IMR-90 (cell line): ENCODE data around the gene NELFE.
"Not testable (repeated sequence)": the region's sequence is repeated elsewhere in the genome, so short reads cannot be mapped to it uniquely, and the experiment has no call there.

Source experiments
- CEBPB ChIP-seq: IDR thresholded peaks from 2 replicates; pipeline ENCODE4 v1.6.1; 2012; ENCODE audit warnings: low read depth, low read length, improper control_type of control experiment
- CHD1 ChIP-seq: IDR thresholded peaks from 2 replicates; pipeline ENCODE4 v1.6.1; 2012; ENCODE audit warnings: low read depth, low read length, improper control_type of control experiment
- CTCF ChIP-seq: conservative IDR thresholded peaks from 2 replicates; pipeline ENCODE4 v1.5.1; 2012; ENCODE audit warnings: mild to moderate bottlenecking, low read depth, low read length, improper control_type of control experiment
- ELK1 ChIP-seq: fragments of 150-350 bp; IDR thresholded peaks from 2 replicates; pipeline ENCODE4 v1.6.1; 2016; ENCODE audit warnings: low read depth, mild to moderate bottlenecking, low read length, moderate library complexity, borderline replicate concordance
- FOS ChIP-seq: fragments of 150-350 bp; IDR thresholded peaks from 2 replicates; pipeline ENCODE4 v1.6.1; 2016; ENCODE audit warnings: low read depth, low read length
- MAFK ChIP-seq: IDR thresholded peaks from 2 replicates; pipeline ENCODE4 v1.6.1; 2012; ENCODE audit warnings: low read depth, low read length, improper control_type of control experiment
- MXI1 ChIP-seq: IDR thresholded peaks from 2 replicates; pipeline ENCODE4 v1.6.1; 2012; ENCODE audit warnings: low read depth, mild to moderate bottlenecking, low read length, moderate library complexity, borderline replicate concordance
- NFE2L2 ChIP-seq: fragments of 150-350 bp; IDR thresholded peaks from 2 replicates; pipeline ENCODE4 v1.6.1; 2016; ENCODE audit warnings: low read depth, mild to moderate bottlenecking, low read length
- POLR2A ChIP-seq: IDR thresholded peaks from 2 replicates; pipeline ENCODE4 v1.6.1; 2012; ENCODE audit warnings: mild to moderate bottlenecking, low read depth, low read length
- RAD21 ChIP-seq: IDR thresholded peaks from 2 replicates; pipeline ENCODE4 v1.6.1; 2012; ENCODE audit warnings: low read length, improper control_type of control experiment
- RCOR1 ChIP-seq: IDR thresholded peaks from 2 replicates; pipeline ENCODE4 v1.6.1; 2012; ENCODE audit warnings: mild to moderate bottlenecking, low read length, improper control_type of control experiment; ENCODE audit not compliant: insufficient replicate concordance
- RFX5 ChIP-seq: IDR thresholded peaks from 2 replicates; pipeline ENCODE4 v1.8.0; 2012; ENCODE audit warnings: low read depth, mild to moderate bottlenecking, low read length, moderate library complexity
- SMC3 ChIP-seq: fragments of 150-350 bp; IDR thresholded peaks from 2 replicates; pipeline ENCODE4 v1.6.1; 2016; ENCODE audit warnings: low read depth, mild to moderate bottlenecking, antibody characterized with exemption, low read length, moderate library complexity

DNA sequence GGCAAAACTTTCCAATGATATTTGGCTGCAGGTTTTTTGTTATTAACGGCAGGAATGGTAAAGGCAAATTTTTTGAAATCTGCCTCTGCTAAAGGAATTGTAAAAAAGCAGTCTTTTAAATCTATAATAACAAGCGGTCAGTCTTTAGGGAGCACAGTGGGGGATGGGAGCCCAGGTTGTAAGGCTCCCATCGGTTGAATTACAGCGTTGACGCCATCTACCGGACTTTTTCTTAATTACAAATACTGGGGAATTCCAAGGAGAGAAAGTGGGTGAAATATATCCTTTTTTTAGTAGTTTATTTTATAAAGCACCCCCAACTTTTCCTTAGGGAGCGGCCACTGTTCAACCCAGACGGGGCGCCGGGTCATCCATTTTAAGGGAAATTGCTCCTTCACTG is 30.6 kb upstream of the NELFE start:
- not testable (repeated sequence) for TF ChIP-seq CTCF, POLR2A, RAD21, CEBPB, CHD1, ELK1, RFX5, RCOR1, MXI1, FOS, SMC3, NFE2L2, MAFK
